ENCODE measurements around the gene POLR3G. TPM values are rescaled to one million over a fixed set of nuclear protein-coding genes. Genes with fewer than 3 reads are reported as not detected.
A peak's percentile ranks its signal among the peaks of the same experiment; 100 is the strongest.

The POLR3G gene
- polyA plus RNA-seq, 1 donor from 2014 or later, result 2.8 TPM

- no peaks in the 10 kb centered on the region for H3K9me3 Mint-ChIP-seq
- peaks cover 15 to 29% (median 24%) of the 10 kb centered on the region in 3 donors for H3K4me1 Mint-ChIP-seq
- peak within 1 kb of the TSS; percentile 93 to 99 (median 98) for H3K27ac Mint-ChIP-seq
- no peaks in the 10 kb centered on the region for H3K36me3 Mint-ChIP-seq
- peaks cover 9% of the 10 kb centered on the region for H3K27me3 Mint-ChIP-seq
- peak within 1 kb of the TSS; percentile 92 to 100 (median 100) for H3K4me3 Mint-ChIP-seq
Observed at GRCh38 chr5:90529194-90529938, 54.7 kb downstream of the POLR3G start, which contains the start of gene LYSMD3. Gene LYSMD3 (minus strand): TSS chr5:90529584. CDS start chr5:90525289, 4,295 bp downstream.

GRCh38 chr5:90529939-90530677 is 55.4 kb downstream of the POLR3G start:
- H3K4me3 Mint-ChIP-seq, result peak overlapping the region; percentile 92 to 100 (median 100)
- H3K27me3 Mint-ChIP-seq, result peaks cover 9% of the 10 kb centered on the region

DNA sequence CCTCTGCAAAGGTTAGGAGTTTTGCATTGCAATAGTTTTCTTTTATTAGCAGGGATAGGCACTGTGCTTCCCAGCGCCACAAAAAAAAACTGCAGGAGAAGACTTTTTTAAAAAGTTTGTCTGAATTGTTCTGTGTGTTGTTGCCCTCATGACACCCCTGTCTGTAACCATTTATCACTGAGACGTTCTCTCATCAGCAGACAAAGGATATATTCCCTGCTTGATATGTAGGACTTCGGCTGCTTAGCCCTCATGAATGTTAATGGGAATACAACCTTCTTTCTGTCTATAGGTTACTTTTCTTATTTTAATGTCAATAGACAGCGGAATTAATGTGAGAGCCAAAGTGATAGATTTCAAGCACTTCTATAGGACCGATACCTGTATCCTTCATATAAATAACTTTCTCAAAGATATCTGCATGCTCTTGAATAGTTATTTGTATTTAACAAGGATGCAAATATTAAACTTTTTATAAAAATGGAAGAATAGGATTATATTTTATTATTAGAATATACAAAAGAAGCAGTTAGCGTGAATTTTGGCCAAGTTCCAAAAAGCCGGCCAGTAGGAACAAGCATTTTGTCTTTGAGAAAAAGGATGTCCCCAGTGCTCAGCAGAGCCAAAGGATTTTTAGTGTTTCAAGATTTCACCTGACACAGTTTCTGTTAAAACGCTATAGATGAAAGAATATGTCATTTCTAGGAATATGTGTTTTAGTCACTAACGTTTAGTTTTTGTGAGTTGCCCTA is 56.2 kb downstream of the POLR3G start:
- H3K27ac Mint-ChIP-seq, result no peak overlapping the region
- H3K36me3 Mint-ChIP-seq, result peaks cover 3% of the 10 kb centered on the region

More at GRCh38 chr5:90529939-90530677, 55.4 kb downstream of the POLR3G start:
- Mint-ChIP-seq H3K27ac (peak overlapping the region; percentile 93 to 99 (median 98)), H3K36me3 (no peaks in the 10 kb centered on the region), H3K4me1 (peaks cover 13 to 29% (median 23%) of the 10 kb centered on the region in 3 donors), H3K9me3 (no peaks in the 10 kb centered on the region)

GRCh38 chr5:90533794-90534193 is 59.1 kb downstream of the POLR3G start:
- peaks cover 3% of the 10 kb centered on the region for H3K36me3 Mint-ChIP-seq

More for the DNA sequence above, 56.2 kb downstream of the POLR3G start:
- Mint-ChIP-seq H3K27me3 (peaks cover 11% of the 10 kb centered on the region), H3K4me1 (peaks cover 12 to 29% (median 20%) of the 10 kb centered on the region in 3 donors), H3K9me3 (no peaks in the 10 kb centered on the region), H3K4me3 (peak overlapping the region in 2 of 4 donors; percentile 92 to 100)

GRCh38 chr5:90534922-90535321 is 60.3 kb downstream of the POLR3G start:
- Mint-ChIP-seq H3K9me3 (no peaks in the 10 kb centered on the region), H3K4me3 (no peak overlapping the region), H3K27me3 (peaks cover 15% of the 10 kb centered on the region), H3K27ac (no peak overlapping the region), H3K4me1 (peaks cover 0 to 2% (median 2%) of the 10 kb centered on the region in 3 donors), H3K36me3 (peaks cover 3% of the 10 kb centered on the region)

More at GRCh38 chr5:90533794-90534193, 59.1 kb downstream of the POLR3G start:
- H3K27me3 Mint-ChIP-seq, result peaks cover 15% of the 10 kb centered on the region
- H3K27ac Mint-ChIP-seq, result no peak overlapping the region
- peaks cover 0 to 7% (median 1%) of the 10 kb centered on the region in 3 donors for H3K4me1 Mint-ChIP-seq
- H3K9me3 Mint-ChIP-seq, result no peaks in the 10 kb centered on the region
- H3K4me3 Mint-ChIP-seq, result no peak overlapping the region

- Mint-ChIP-seq H3K36me3 (no peaks in the 10 kb centered on the region), H3K27ac (no peak overlapping the region)
Observed at GRCh38 chr5:90542827-90543519, 68.3 kb downstream of the POLR3G start.

GRCh38 chr5:90545511-90545910 is 70.8 kb downstream of the POLR3G start:
- no peaks in the 10 kb centered on the region for H3K36me3 Mint-ChIP-seq
- H3K27ac Mint-ChIP-seq, result no peak overlapping the region
- H3K9me3 Mint-ChIP-seq, result no peaks in the 10 kb centered on the region
- peaks cover 16% of the 10 kb centered on the region for H3K27me3 Mint-ChIP-seq
- H3K4me3 Mint-ChIP-seq, result no peak overlapping the region
- no peaks in the 10 kb centered on the region for H3K4me1 Mint-ChIP-seq

More at GRCh38 chr5:90542827-90543519, 68.3 kb downstream of the POLR3G start:
- H3K4me3 Mint-ChIP-seq, result no peak overlapping the region
- peaks cover 11% of the 10 kb centered on the region for H3K27me3 Mint-ChIP-seq
- H3K4me1 Mint-ChIP-seq, result peaks cover 0 to 2% (median 0%) of the 10 kb centered on the region in 3 donors
- H3K9me3 Mint-ChIP-seq, result no peaks in the 10 kb centered on the region

GRCh38 chr5:90546216-90546837 is 71.7 kb downstream of the POLR3G start:
- Mint-ChIP-seq H3K4me3 (no peak overlapping the region), H3K27me3 (peaks cover 16% of the 10 kb centered on the region), H3K36me3 (no peaks in the 10 kb centered on the region)

GRCh38 chr5:90547072-90547536 is 72.4 kb downstream of the POLR3G start:
- H3K27ac Mint-ChIP-seq, result no peak overlapping the region
- H3K4me3 Mint-ChIP-seq, result no peak overlapping the region
- H3K27me3 Mint-ChIP-seq, result peaks cover 16% of the 10 kb centered on the region
- peaks cover 0 to 7% (median 3%) of the 10 kb centered on the region in 3 donors for H3K4me1 Mint-ChIP-seq
- H3K9me3 Mint-ChIP-seq, result no peaks in the 10 kb centered on the region
- H3K36me3 Mint-ChIP-seq, result no peaks in the 10 kb centered on the region

More at GRCh38 chr5:90546216-90546837, 71.7 kb downstream of the POLR3G start:
- H3K9me3 Mint-ChIP-seq, result no peaks in the 10 kb centered on the region
- peaks cover 0 to 3% (median 0%) of the 10 kb centered on the region in 3 donors for H3K4me1 Mint-ChIP-seq
- no peak overlapping the region for H3K27ac Mint-ChIP-seq

- Mint-ChIP-seq H3K27ac (no peak overlapping the region), H3K9me3 (no peaks in the 10 kb centered on the region), H3K4me1 (peaks cover 0 to 7% (median 3%) of the 10 kb centered on the region in 3 donors), H3K4me3 (no peak overlapping the region), H3K27me3 (peaks cover 16% of the 10 kb centered on the region), H3K36me3 (no peaks in the 10 kb centered on the region)
Observed at GRCh38 chr5:90548069-90548593, 73.5 kb downstream of the POLR3G start.

GRCh38 chr5:90549223-90549622 is 74.6 kb downstream of the POLR3G start:
- no peak overlapping the region for H3K4me3 Mint-ChIP-seq

GRCh38 chr5:90549729-90550275 is 75.1 kb downstream of the POLR3G start:
- Mint-ChIP-seq H3K27me3 (peaks cover 19% of the 10 kb centered on the region), H3K9me3 (no peaks in the 10 kb centered on the region), H3K27ac (no peak overlapping the region), H3K4me3 (no peak overlapping the region), H3K36me3 (peaks cover 2% of the 10 kb centered on the region), H3K4me1 (peaks cover 0 to 7% (median 3%) of the 10 kb centered on the region in 3 donors)

More at GRCh38 chr5:90549223-90549622, 74.6 kb downstream of the POLR3G start:
- peaks cover 16% of the 10 kb centered on the region for H3K27me3 Mint-ChIP-seq
- H3K27ac Mint-ChIP-seq, result no peak overlapping the region
- no peaks in the 10 kb centered on the region for H3K9me3 Mint-ChIP-seq
- H3K36me3 Mint-ChIP-seq, result peaks cover 2% of the 10 kb centered on the region
- peaks cover 0 to 7% (median 3%) of the 10 kb centered on the region in 3 donors for H3K4me1 Mint-ChIP-seq

DNA sequence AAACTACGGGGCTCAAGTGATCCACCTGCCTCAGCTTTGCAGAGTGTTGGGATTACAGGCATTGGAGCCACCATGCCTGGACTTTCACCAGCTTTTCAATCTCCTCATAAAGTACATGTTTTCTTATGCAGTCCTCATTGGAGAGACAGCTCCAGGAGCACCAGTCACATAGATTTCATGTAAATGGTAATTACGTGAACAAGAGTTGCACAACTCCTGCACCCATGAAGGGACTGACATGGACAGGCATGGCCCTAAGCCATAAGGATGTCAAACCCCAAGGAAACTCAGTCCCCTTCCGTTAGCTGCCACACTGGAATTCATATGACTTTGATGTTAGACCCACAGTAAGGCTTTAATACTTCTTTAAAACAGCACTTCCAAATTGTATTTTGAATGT is 76.3 kb downstream of the POLR3G start:
- Mint-ChIP-seq H3K27me3 (peaks cover 18% of the 10 kb centered on the region), H3K4me1 (peaks cover 0 to 7% (median 3%) of the 10 kb centered on the region in 3 donors), H3K4me3 (no peak overlapping the region)

More for the DNA sequence above, 76.3 kb downstream of the POLR3G start:
- no peaks in the 10 kb centered on the region for H3K9me3 Mint-ChIP-seq
- H3K36me3 Mint-ChIP-seq, result peaks cover 2% of the 10 kb centered on the region
- H3K27ac Mint-ChIP-seq, result no peak overlapping the region

Data from IgD-negative memory B cell (primary cell).